DOHH2 (cell line): ENCODE measurements around the gene TMEM151B.
A peak's percentile ranks its signal among the peaks of the same experiment; 100 is the strongest.

Experiments
- EZH2phosphoT487 ChIP-seq: fragments of 200-600 bp; sonication (generic); IDR thresholded peaks from 2 replicates; pipeline ENCODE4 v1.6.1; 2017; ENCODE audit warnings: borderline replicate concordance, mild to moderate bottlenecking, antibody characterized with exemption, low read length, moderate library complexity, mixed read lengths
- TF ChIP-seq, protein P1 (sequence below): fragments of 200-600 bp; sonication (generic); IDR thresholded peaks from one replicate; pipeline ENCODE4 v1.5.1; 2014; ENCODE audit warnings: antibody characterized with exemption, mild to moderate bottlenecking, low read depth, low read length; ENCODE audit not compliant: poor library complexity, severe bottlenecking

DNA sequence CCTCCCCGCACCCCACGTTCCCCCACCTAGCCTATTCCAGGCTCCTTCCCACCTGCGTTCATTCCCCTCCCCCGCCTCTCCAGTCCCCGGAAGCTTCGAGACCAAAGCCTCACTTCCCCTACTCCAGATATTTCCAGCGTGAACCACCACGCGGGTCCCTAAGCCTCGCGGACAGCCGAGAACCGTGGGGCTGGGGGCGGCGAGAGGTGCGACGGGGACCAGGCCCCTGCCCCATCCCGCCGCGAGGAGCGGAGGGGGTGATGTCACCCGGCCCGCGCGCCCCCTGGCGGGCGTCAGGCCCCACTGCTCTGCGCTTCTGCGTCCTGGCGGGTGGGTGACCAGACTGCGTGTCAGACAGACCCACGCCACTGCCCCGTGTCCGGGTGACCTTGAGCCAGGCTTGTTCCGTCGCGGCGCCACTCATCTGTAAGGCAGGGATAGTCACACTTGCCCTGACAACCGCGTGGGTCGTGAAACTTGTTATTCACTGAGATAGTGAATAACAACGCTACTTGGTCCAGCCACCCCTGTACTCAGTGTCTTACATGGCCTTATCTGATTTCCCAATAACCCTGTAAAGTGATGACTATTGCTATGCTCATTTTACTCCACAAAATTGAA lies 32.3 kb upstream of the TMEM151B start:
- TF ChIP-seq, protein P1, sequence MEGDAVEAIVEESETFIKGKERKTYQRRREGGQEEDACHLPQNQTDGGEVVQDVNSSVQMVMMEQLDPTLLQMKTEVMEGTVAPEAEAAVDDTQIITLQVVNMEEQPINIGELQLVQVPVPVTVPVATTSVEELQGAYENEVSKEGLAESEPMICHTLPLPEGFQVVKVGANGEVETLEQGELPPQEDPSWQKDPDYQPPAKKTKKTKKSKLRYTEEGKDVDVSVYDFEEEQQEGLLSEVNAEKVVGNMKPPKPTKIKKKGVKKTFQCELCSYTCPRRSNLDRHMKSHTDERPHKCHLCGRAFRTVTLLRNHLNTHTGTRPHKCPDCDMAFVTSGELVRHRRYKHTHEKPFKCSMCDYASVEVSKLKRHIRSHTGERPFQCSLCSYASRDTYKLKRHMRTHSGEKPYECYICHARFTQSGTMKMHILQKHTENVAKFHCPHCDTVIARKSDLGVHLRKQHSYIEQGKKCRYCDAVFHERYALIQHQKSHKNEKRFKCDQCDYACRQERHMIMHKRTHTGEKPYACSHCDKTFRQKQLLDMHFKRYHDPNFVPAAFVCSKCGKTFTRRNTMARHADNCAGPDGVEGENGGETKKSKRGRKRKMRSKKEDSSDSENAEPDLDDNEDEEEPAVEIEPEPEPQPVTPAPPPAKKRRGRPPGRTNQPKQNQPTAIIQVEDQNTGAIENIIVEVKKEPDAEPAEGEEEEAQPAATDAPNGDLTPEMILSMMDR: peak; percentile 98
- no peak for TF ChIP-seq EZH2phosphoT487
